Astrocyte (in vitro differentiated cells and primary cell): ENCODE results near the gene PARD3B. TPM values are rescaled to one million over a fixed set of nuclear protein-coding genes. Genes with fewer than 3 reads are reported as not detected.

ENCODE experiments used
- DNase-seq: peaks from one replicate; pipeline ENCODE4 v3.0.0-alpha.2; 2010; ENCODE audit warnings: low read depth
- FAIRE-seq: peaks from 2 replicates; lab custom pipeline; 2011; peaks lifted over from hg19 to GRCh38; lab: Jason Lieb, UNC
- H2AFZ ChIP-seq: 2 replicates; pipeline ENCODE4 v1.6.0; 2012; ENCODE audit warnings: low read depth, low read length, inconsistent platforms
- H3K27ac ChIP-seq: 2 replicates; pipeline ENCODE4 v1.5.1; 2011; ENCODE audit warnings: low read depth, low read length, inconsistent platforms
- H3K27me3 ChIP-seq: 2 replicates; pipeline ENCODE4 v1.6.0; 2011; ENCODE audit warnings: low read length, inconsistent platforms; ENCODE audit not compliant: insufficient read depth
- H3K36me3 ChIP-seq: 2 replicates; pipeline ENCODE4 v1.5.1; 2011; ENCODE audit warnings: low read length, inconsistent platforms; ENCODE audit not compliant: insufficient read depth
- H3K4me1 ChIP-seq: 2 replicates; pipeline ENCODE4 v1.5.1; 2011; ENCODE audit warnings: low read length, inconsistent platforms; ENCODE audit not compliant: insufficient read depth
- H3K4me2 ChIP-seq: 2 replicates; pipeline ENCODE4 v1.6.0; 2012; ENCODE audit warnings: low read length, inconsistent platforms
- H3K4me3 ChIP-seq: 2 replicates; pipeline ENCODE4 v1.5.1; 2011; ENCODE audit warnings: low read depth, mild to moderate bottlenecking, low read length, inconsistent platforms; ENCODE audit not compliant: insufficient read depth
- H3K79me2 ChIP-seq: 2 replicates; pipeline ENCODE4 v1.6.0; 2012; ENCODE audit warnings: mild to moderate bottlenecking, low read length, inconsistent platforms; ENCODE audit not compliant: insufficient read depth
- H3K9ac ChIP-seq: 2 replicates; pipeline ENCODE4 v1.6.0; 2012; ENCODE audit warnings: mild to moderate bottlenecking, low read length, inconsistent platforms
- H3K9me3 ChIP-seq: 2 replicates; pipeline ENCODE4 v1.5.1; 2012; ENCODE audit warnings: low read depth, mild to moderate bottlenecking, low read length, inconsistent platforms; ENCODE audit not compliant: insufficient read depth
- H4K20me1 ChIP-seq: 2 replicates; pipeline ENCODE4 v1.6.0; 2012; ENCODE audit warnings: low read length, inconsistent platforms; ENCODE audit not compliant: insufficient read depth
- H3K27ac Mint-ChIP-seq: one replicate; pipeline ENCODE4 v1.8.0; 2021; ENCODE audit warnings: mild to moderate bottlenecking, mixed read lengths; ENCODE audit not compliant: unreplicated experiment
- H3K27me3 Mint-ChIP-seq: one replicate; pipeline ENCODE4 v1.8.0; 2021; ENCODE audit warnings: low read depth, mixed read lengths; ENCODE audit not compliant: unreplicated experiment
- H3K36me3 Mint-ChIP-seq: one replicate; pipeline ENCODE4 v1.8.0; 2021; ENCODE audit warnings: low read depth, mixed read lengths; ENCODE audit not compliant: unreplicated experiment
- H3K4me1 Mint-ChIP-seq: one replicate; pipeline ENCODE4 v1.8.0; 2021; ENCODE audit warnings: low read depth, mixed read lengths; ENCODE audit not compliant: unreplicated experiment
- H3K4me3 Mint-ChIP-seq: one replicate; pipeline ENCODE4 v1.8.0; 2021; ENCODE audit warnings: mild to moderate bottlenecking, moderate library complexity, mixed read lengths; ENCODE audit not compliant: unreplicated experiment
- H3K9me3 Mint-ChIP-seq: one replicate; pipeline ENCODE4 v1.8.0; 2021; ENCODE audit warnings: mild to moderate bottlenecking, mixed read lengths; ENCODE audit not compliant: unreplicated experiment
- CTCF ChIP-seq: IDR thresholded peaks from 2 replicates; pipeline ENCODE4 v1.5.1; 2011; ENCODE audit warnings: low read depth, mild to moderate bottlenecking, inconsistent platforms, low read length, moderate library complexity; ENCODE audit not compliant: insufficient read depth
- EZH2 ChIP-seq: IDR thresholded peaks from 2 replicates; pipeline ENCODE4 v1.6.1; 2012; ENCODE audit warnings: mild to moderate bottlenecking, low read length, inconsistent platforms; ENCODE audit not compliant: insufficient read depth
- total RNA-seq: library from RNA; stranded (reverse); gene quantifications from 2 replicates; pipeline ENCODE4 v1.2.1, GENCODE V29; 2021

The PARD3B gene
- total RNA-seq, 1 donor from 2014 or later = 6.5 TPM

GRCh38 chr2:204530464-204530805, 14.8 kb upstream of the PARD3B start:
- Histone ChIP-seq H3K79me2 (no peaks in the 10 kb centered on the region), H3K9me3 (no peaks in the 10 kb centered on the region), H4K20me1 (no peaks in the 10 kb centered on the region), H3K4me1 (no peaks in the 10 kb centered on the region), H3K27me3 (no peaks in the 10 kb centered on the region), H3K4me3 (no peak overlapping the region), H2AFZ (no peak overlapping the region), H3K4me2 (no peak overlapping the region), H3K27ac (no peak overlapping the region), H3K36me3 (no peaks in the 10 kb centered on the region), H3K9ac (no peak overlapping the region)
- DNase-seq (no peak), FAIRE-seq (no peak)
- no peaks in the 10 kb centered on the region for H3K36me3 Mint-ChIP-seq
- H3K27ac Mint-ChIP-seq = no peak overlapping the region
- TF ChIP-seq CTCF (no peak), EZH2 (no peak)
- no peaks in the 10 kb centered on the region for H3K9me3 Mint-ChIP-seq
- no peaks in the 10 kb centered on the region for H3K27me3 Mint-ChIP-seq
- H3K4me1 Mint-ChIP-seq = no peaks in the 10 kb centered on the region
- H3K4me3 Mint-ChIP-seq = no peak overlapping the region

- Histone ChIP-seq H3K79me2 (no peaks in the 10 kb centered on the region), H3K9me3 (no peaks in the 10 kb centered on the region), H3K4me1 (peaks cover 8% of the 10 kb centered on the region), H2AFZ (no peak overlapping the region), H3K27me3 (no peaks in the 10 kb centered on the region), H3K4me2 (no peak overlapping the region), H3K36me3 (no peaks in the 10 kb centered on the region), H4K20me1 (no peaks in the 10 kb centered on the region), H3K27ac (no peak overlapping the region), H3K9ac (no peak overlapping the region), H3K4me3 (no peak overlapping the region)
- Mint-ChIP-seq H3K4me3 (no peak overlapping the region), H3K27ac (no peak overlapping the region), H3K27me3 (no peaks in the 10 kb centered on the region), H3K4me1 (no peaks in the 10 kb centered on the region), H3K36me3 (no peaks in the 10 kb centered on the region), H3K9me3 (no peaks in the 10 kb centered on the region)
- TF ChIP-seq EZH2 (no peak), CTCF (no peak)
- DNase-seq (peak; percentile 44), FAIRE-seq (no peak)
Observed at GRCh38 chr2:204533629-204534370, 11.5 kb upstream of the PARD3B start.

GRCh38 chr2:204535356-204535755, 9.9 kb upstream of the PARD3B start:
- no peaks in the 10 kb centered on the region for H3K36me3 Mint-ChIP-seq
- H4K20me1 ChIP-seq = no peaks in the 10 kb centered on the region
- no peaks in the 10 kb centered on the region for H3K9me3 Mint-ChIP-seq

More at GRCh38 chr2:204535356-204535755, 9.9 kb upstream of the PARD3B start:
- Histone ChIP-seq H3K27ac (no peak overlapping the region), H3K4me3 (no peak overlapping the region), H2AFZ (no peak overlapping the region), H3K9ac (no peak overlapping the region), H3K79me2 (no peaks in the 10 kb centered on the region), H3K4me2 (no peak overlapping the region), H3K36me3 (no peaks in the 10 kb centered on the region), H3K27me3 (no peaks in the 10 kb centered on the region), H3K4me1 (peaks cover 8% of the 10 kb centered on the region), H3K9me3 (no peaks in the 10 kb centered on the region)
- no peaks in the 10 kb centered on the region for H3K4me1 Mint-ChIP-seq
- H3K27ac Mint-ChIP-seq = no peak overlapping the region
- FAIRE-seq = no peak
- DNase-seq = no peak
- H3K4me3 Mint-ChIP-seq = no peak overlapping the region
- H3K27me3 Mint-ChIP-seq = no peaks in the 10 kb centered on the region
- no peak for TF ChIP-seq CTCF
- no peak for TF ChIP-seq EZH2
